Progenitor cell of endocrine pancreas (in vitro differentiated cells): ENCODE results near the gene CMTM5. TPM values are rescaled to one million over a fixed set of nuclear protein-coding genes. Genes with fewer than 3 reads are reported as not detected.
"Not testable (repeated sequence)": the region's sequence is repeated elsewhere in the genome, so short reads cannot be mapped to it uniquely, and the experiment has no call there.

Experiments
- DNase-seq: peaks from one replicate; pipeline ENCODE4 v3.0.0; 2021; ENCODE audit warnings: low spot score; ENCODE audit not compliant: unreplicated experiment
- H3K27ac Mint-ChIP-seq: 2 replicates; pipeline ENCODE4 v1.8.0; 2021; ENCODE audit warnings: mild to moderate bottlenecking, moderate library complexity, mixed read lengths
- H3K27me3 Mint-ChIP-seq: 2 replicates; pipeline ENCODE4 v1.8.0; 2021; ENCODE audit warnings: mixed read lengths
- H3K36me3 Mint-ChIP-seq: 2 replicates; pipeline ENCODE4 v1.8.0; 2022; ENCODE audit warnings: mixed read lengths; ENCODE audit not compliant: insufficient read depth
- H3K4me1 Mint-ChIP-seq: 2 replicates; pipeline ENCODE4 v1.8.0; 2021; ENCODE audit warnings: low read depth, mixed read lengths
- H3K4me3 Mint-ChIP-seq: 2 replicates; pipeline ENCODE4 v1.8.0; 2021; ENCODE audit warnings: low read depth, mild to moderate bottlenecking, moderate library complexity, mixed read lengths
- H3K9me3 Mint-ChIP-seq: 2 replicates; pipeline ENCODE4 v1.8.0; 2021; ENCODE audit warnings: low read depth, mixed read lengths
- CTCF ChIP-seq: fragments of 200-600 bp; sonication (generic); IDR thresholded peaks from one replicate; pipeline ENCODE4 v1.5.0; 2021; ENCODE audit warnings: antibody characterized with exemption, mild to moderate bottlenecking; ENCODE audit not compliant: unreplicated experiment
- total RNA-seq: library from RNA; stranded (reverse); gene quantifications from 2 replicates; pipeline ENCODE4 v1.2.1, GENCODE V29; 2021

CMTM5 gene
- total RNA-seq, 1 donor from 2014 or later: not detected

- H3K27ac Mint-ChIP-seq: no peak overlapping the region
- TF ChIP-seq CTCF: no peak
- no peaks in the 10 kb centered on the region for H3K36me3 Mint-ChIP-seq
- H3K4me1 Mint-ChIP-seq: no peaks in the 10 kb centered on the region
- H3K9me3 Mint-ChIP-seq: no peaks in the 10 kb centered on the region
- no peak overlapping the region for H3K4me3 Mint-ChIP-seq
- peaks cover 23% of the 10 kb centered on the region for H3K27me3 Mint-ChIP-seq
- DNase-seq: no peak
Observed at GRCh38 chr14:23396781-23397407, 20.0 kb downstream of the CMTM5 start.

DNA sequence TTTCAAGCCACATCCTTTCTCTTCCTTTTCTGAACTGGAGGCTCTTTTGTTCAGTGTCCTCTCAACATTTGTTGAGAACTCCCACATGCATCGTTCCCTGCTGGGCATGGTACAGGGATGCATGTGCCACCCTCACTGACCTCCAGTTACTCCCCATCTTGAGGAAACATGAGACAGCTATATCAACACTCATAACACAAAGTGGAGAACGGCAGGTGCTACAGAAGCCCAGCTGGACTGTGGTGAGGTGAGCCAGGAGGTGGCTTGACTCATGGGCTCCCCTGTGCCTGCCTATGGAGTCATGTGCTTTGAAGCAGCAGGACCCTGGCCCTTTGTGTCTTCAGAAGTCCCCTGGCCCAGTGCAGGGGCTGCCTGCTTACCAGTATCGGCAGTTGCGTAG is 21.5 kb downstream of the CMTM5 start:
- no peak for DNase-seq
- H3K4me3 Mint-ChIP-seq: no peak overlapping the region
- no peak for TF ChIP-seq CTCF
- no peaks in the 10 kb centered on the region for H3K9me3 Mint-ChIP-seq
- H3K27ac Mint-ChIP-seq: no peak overlapping the region
- no peaks in the 10 kb centered on the region for H3K36me3 Mint-ChIP-seq
- H3K4me1 Mint-ChIP-seq: no peaks in the 10 kb centered on the region
- H3K27me3 Mint-ChIP-seq: peaks cover 26% of the 10 kb centered on the region

GRCh38 chr14:23399136-23399535 is 22.3 kb downstream of the CMTM5 start:
- no peak for TF ChIP-seq CTCF
- no peak for DNase-seq
- Mint-ChIP-seq H3K27me3 (peaks cover 31% of the 10 kb centered on the region), H3K9me3 (no peaks in the 10 kb centered on the region), H3K4me1 (no peaks in the 10 kb centered on the region), H3K4me3 (no peak overlapping the region), H3K36me3 (no peaks in the 10 kb centered on the region), H3K27ac (no peak overlapping the region)

DNA sequence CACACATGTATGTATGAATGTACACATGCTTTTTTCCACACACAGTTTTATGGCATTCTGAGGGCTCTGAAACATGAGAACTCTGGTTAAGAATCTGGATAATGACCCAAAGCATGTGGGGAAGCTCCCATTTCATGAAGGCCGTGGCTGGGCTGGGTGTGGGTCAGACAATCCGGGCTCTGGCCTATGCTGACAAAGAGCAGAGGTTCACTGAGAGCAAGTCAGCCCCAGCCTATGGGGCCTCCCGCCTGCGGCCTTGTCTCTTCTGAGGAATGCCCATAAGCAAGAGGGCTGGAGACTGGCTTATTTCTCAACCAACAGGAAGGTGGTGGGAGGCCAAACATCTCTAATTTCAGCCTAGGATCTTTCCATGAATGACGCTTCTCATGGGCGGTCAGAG is 22.7 kb downstream of the CMTM5 start:
- H3K27me3 Mint-ChIP-seq: peaks cover 31% of the 10 kb centered on the region
- H3K9me3 Mint-ChIP-seq: no peaks in the 10 kb centered on the region
- H3K36me3 Mint-ChIP-seq: no peaks in the 10 kb centered on the region
- no peak for DNase-seq
- H3K4me1 Mint-ChIP-seq: no peaks in the 10 kb centered on the region
- TF ChIP-seq CTCF: no peak
- H3K4me3 Mint-ChIP-seq: no peak overlapping the region
- no peak overlapping the region for H3K27ac Mint-ChIP-seq

- H3K9me3 Mint-ChIP-seq, H3K4me1 Mint-ChIP-seq, H3K27ac Mint-ChIP-seq, H3K36me3 Mint-ChIP-seq, H3K4me3 Mint-ChIP-seq, DNase-seq: not testable (repeated sequence)
- peaks cover 37% of the 10 kb centered on the region for H3K27me3 Mint-ChIP-seq
Observed at GRCh38 chr14:23400496-23401149, 23.8 kb downstream of the CMTM5 start.

- Mint-ChIP-seq H3K4me1 (no peaks in the 10 kb centered on the region), H3K4me3 (no peak overlapping the region), H3K36me3 (no peaks in the 10 kb centered on the region), H3K27ac (no peak overlapping the region), H3K27me3 (peaks cover 43% of the 10 kb centered on the region), H3K9me3 (no peaks in the 10 kb centered on the region)
- DNase-seq: no peak
- TF ChIP-seq CTCF: no peak
Observed at GRCh38 chr14:23401291-23401690, 24.4 kb downstream of the CMTM5 start.
